Stimulated activated naive B cell treated with anti-CD40 and anti-IgM and Interleukin-4, amounts not matched to agents 10 μg/mL and 1 μg/mL and 100 μg/mL, for 72 hours (primary cell): ENCODE results near the gene CAV2.

Source experiments
- ATAC-seq, 2 donors: fragments of 150-1000 bp; cut with Tn5 transposase; replicated peaks; 2 replicates each; pipeline ENCODE4 v1.10.0; 2021; ENCODE audit warnings: moderate library complexity in 1 of 2
- DNase-seq: peaks from one replicate; pipeline ENCODE4 v3.0.0; 2021
- H3K27ac Mint-ChIP-seq: one replicate; pipeline ENCODE4 v1.8.0; 2022; ENCODE audit warnings: mild to moderate bottlenecking, mixed read lengths
- H3K27me3 Mint-ChIP-seq, 2 donors: one replicate each; pipeline ENCODE4 v1.8.0; 2022; ENCODE audit warnings: mixed read lengths in 2 of 2
- H3K36me3 Mint-ChIP-seq, 2 donors: one replicate each; pipeline ENCODE4 v1.8.0; 2022; ENCODE audit warnings: mixed read lengths in 2 of 2, mild to moderate bottlenecking in 1 of 2
- H3K4me1 Mint-ChIP-seq, 2 donors: one replicate each; pipeline ENCODE4 v1.8.0; 2022; ENCODE audit warnings: mixed read lengths in 2 of 2, mild to moderate bottlenecking in 1 of 2
- H3K4me3 Mint-ChIP-seq, 2 donors: one replicate each; pipeline ENCODE4 v1.8.0; 2022; ENCODE audit warnings: mild to moderate bottlenecking in 2 of 2, mixed read lengths in 2 of 2, moderate library complexity in 1 of 2
- H3K9me3 Mint-ChIP-seq, 2 donors: one replicate each; pipeline ENCODE4 v1.8.0; 2022; ENCODE audit warnings: mixed read lengths in 2 of 2, mild to moderate bottlenecking in 1 of 2

The CAV2 gene

GRCh38 chr7:116554911-116555310 is 55.4 kb downstream of the CAV2 start:
- H3K9me3 Mint-ChIP-seq = no peaks in the 10 kb centered on the region
- H3K4me1 Mint-ChIP-seq = peaks cover 2 to 10% of the 10 kb centered on the region in 2 donors
- ATAC-seq = no peak
- peaks cover 21 to 24% of the 10 kb centered on the region in 2 donors for H3K27me3 Mint-ChIP-seq
- DNase-seq = no peak
- H3K4me3 Mint-ChIP-seq = no peak overlapping the region
- H3K36me3 Mint-ChIP-seq = peaks cover 0 to 3% of the 10 kb centered on the region in 2 donors
- H3K27ac Mint-ChIP-seq = no peak overlapping the region

GRCh38 chr7:116557066-116557585 is 57.6 kb downstream of the CAV2 start:
- Mint-ChIP-seq H3K27me3 (peaks cover 21 to 24% of the 10 kb centered on the region in 2 donors), H3K27ac (no peak overlapping the region), H3K9me3 (peaks cover 3 to 4% of the 10 kb centered on the region in 2 donors), H3K4me3 (no peak overlapping the region), H3K4me1 (peaks cover 0 to 10% of the 10 kb centered on the region in 2 donors), H3K36me3 (peaks cover 0 to 3% of the 10 kb centered on the region in 2 donors)
- no peak for ATAC-seq
- no peak for DNase-seq

GRCh38 chr7:116557901-116558300 is 58.4 kb downstream of the CAV2 start:
- H3K4me3 Mint-ChIP-seq = no peak overlapping the region
- H3K27me3 Mint-ChIP-seq = peaks cover 21 to 24% of the 10 kb centered on the region in 2 donors
- H3K4me1 Mint-ChIP-seq = peaks cover 3 to 12% of the 10 kb centered on the region in 2 donors

More at GRCh38 chr7:116557901-116558300, 58.4 kb downstream of the CAV2 start:
- H3K36me3 Mint-ChIP-seq = peaks cover 0 to 3% of the 10 kb centered on the region in 2 donors
- no peak overlapping the region for H3K27ac Mint-ChIP-seq
- peaks cover 7 to 9% of the 10 kb centered on the region in 2 donors for H3K9me3 Mint-ChIP-seq
- no peak for ATAC-seq
- no peak for DNase-seq
